Activated T-cell treated with anti-CD3 and anti-CD28 coated beads, Interleukin-2, amount 50 U/mL, for 24 hours (primary cell): ENCODE measurements around the gene USP6.
"Not testable (repeated sequence)": the region's sequence is repeated elsewhere in the genome, so short reads cannot be mapped to it uniquely, and the experiment has no call there.

Source experiments
- DNase-seq: peaks from one replicate; pipeline ENCODE4 v3.0.0-alpha.2; 2020
- H3K27ac Mint-ChIP-seq: 2 replicates; pipeline ENCODE4 v1.8.0; 2020; ENCODE audit warnings: mild to moderate bottlenecking, mixed read lengths
- H3K27me3 Mint-ChIP-seq: 2 replicates; pipeline ENCODE4 v1.8.0; 2020; ENCODE audit warnings: mixed read lengths
- H3K36me3 Mint-ChIP-seq: 2 replicates; pipeline ENCODE4 v1.8.0; 2020; ENCODE audit warnings: low read depth, mixed read lengths
- H3K4me1 Mint-ChIP-seq: 2 replicates; pipeline ENCODE4 v1.8.0; 2020; ENCODE audit warnings: low read depth, mixed read lengths
- H3K4me3 Mint-ChIP-seq: 2 replicates; pipeline ENCODE4 v1.8.0; 2020; ENCODE audit warnings: mild to moderate bottlenecking, moderate library complexity, mixed read lengths
- H3K9me3 Mint-ChIP-seq: 2 replicates; pipeline ENCODE4 v1.8.0; 2020; ENCODE audit warnings: mixed read lengths

USP6 gene

DNA sequence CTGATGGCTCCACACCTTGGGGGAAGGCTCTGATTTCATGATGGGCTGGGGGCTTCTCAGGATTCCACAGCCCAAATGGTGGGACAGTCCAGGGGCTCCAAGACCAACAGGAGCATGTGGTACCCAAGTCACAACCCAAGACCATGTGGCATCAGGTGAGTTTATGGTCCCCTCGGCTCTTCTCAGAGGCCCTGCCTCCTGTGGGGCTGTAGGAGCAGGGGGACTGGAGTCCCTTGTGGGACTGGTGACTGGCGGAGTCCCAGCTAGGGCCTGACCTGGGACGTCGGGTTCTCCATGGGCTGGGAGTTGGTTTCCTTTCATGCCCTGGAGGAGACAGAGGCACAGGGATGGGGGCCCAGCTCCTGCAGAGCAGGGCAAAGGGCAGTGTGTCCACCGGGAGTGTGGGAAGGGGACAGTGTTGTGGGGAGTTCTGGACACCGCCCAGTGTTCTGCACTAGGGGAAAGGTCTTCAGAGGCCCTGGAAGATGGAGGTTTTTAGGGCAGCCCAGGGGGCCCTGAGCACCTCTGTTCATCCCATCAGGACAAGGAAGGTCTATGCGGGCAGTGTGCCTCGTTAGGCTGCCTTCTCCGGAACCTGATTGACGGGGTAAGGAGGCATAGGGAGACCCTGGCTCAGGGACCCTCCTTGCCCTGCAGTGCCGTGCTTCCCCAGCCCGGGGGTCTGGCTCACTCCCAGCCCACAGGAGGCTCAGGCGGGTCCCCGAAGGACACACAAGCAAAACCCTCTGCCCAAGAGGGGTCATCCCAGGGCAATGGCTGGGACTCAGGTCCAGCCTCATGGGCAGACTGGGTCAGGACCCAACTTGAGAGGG lies 21.0 kb downstream of the USP6 start:
- not testable (repeated sequence) for H3K36me3 Mint-ChIP-seq, H3K4me1 Mint-ChIP-seq, H3K4me3 Mint-ChIP-seq, H3K27me3 Mint-ChIP-seq, H3K9me3 Mint-ChIP-seq, DNase-seq, H3K27ac Mint-ChIP-seq

GRCh38 chr17:5137511-5138197 lies 21.8 kb downstream of the USP6 start:
- H3K27me3 Mint-ChIP-seq, H3K36me3 Mint-ChIP-seq, DNase-seq, H3K4me1 Mint-ChIP-seq, H3K4me3 Mint-ChIP-seq, H3K27ac Mint-ChIP-seq, H3K9me3 Mint-ChIP-seq: not testable (repeated sequence)

GRCh38 chr17:5138198-5138544 lies 22.3 kb downstream of the USP6 start:
- not testable (repeated sequence) for H3K27me3 Mint-ChIP-seq

DNA sequence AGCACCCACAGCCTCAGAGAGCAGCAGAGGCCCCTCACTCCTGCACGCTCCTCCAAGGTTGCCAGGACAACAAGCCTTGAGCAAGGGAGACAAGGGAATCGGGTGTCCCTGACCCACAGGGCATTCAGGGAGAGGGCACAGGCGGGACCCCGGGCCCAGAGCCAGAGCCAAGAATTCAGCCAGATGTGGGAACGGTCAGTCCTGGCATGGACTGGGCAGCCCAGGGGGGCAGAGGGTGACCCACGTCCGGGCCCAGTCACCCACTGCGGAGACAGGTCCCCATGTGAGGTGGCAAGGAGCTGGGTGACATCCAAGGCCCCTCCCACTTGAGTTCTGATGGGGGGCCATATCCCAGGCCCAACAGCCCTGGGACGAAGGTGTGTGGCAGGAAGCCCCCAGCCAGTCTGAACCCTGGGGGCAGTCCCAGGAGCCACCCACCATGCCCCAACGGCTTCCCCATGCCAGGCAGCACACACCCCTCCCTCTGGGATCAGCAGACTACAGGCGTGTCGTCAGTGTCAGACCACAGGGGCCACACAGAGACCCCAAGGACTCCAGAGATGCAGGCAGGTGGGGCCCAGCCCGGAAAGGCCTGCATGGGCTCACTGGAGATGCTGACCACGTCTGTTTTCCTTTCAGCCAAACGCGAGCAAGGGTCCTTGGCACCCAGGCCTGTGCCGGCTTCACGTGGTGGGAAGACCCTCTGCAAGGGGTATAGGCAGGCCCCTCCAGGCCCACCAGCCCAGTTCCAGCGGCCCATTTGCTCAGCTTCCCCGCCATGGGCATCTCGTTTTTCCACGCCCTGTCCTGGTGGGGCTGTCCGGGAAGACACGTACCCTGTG lies 23.0 kb downstream of the USP6 start:
- H3K4me3 Mint-ChIP-seq, result no peak overlapping the region
- no peaks in the 10 kb centered on the region for H3K27me3 Mint-ChIP-seq
- no peaks in the 10 kb centered on the region for H3K36me3 Mint-ChIP-seq
- no peak for DNase-seq
- H3K27ac Mint-ChIP-seq, result no peak overlapping the region
- no peaks in the 10 kb centered on the region for H3K4me1 Mint-ChIP-seq
- H3K9me3 Mint-ChIP-seq, result no peaks in the 10 kb centered on the region

More at GRCh38 chr17:5138198-5138544, 22.3 kb downstream of the USP6 start:
- not testable (repeated sequence) for H3K9me3 Mint-ChIP-seq, H3K27ac Mint-ChIP-seq, H3K36me3 Mint-ChIP-seq, DNase-seq, H3K4me3 Mint-ChIP-seq, H3K4me1 Mint-ChIP-seq

DNA sequence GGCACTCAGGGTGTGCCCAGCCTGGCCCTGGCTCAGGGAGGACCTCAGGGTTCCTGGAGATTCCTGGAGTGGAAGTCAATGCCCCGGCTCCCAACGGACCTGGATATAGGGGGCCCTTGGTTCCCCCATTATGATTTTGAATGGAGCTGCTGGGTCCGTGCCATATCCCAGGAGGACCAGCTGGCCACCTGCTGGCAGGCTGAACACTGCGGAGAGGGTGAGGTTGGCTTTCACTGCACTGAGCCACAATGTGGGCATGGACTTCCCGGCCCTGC lies 23.6 kb downstream of the USP6 start:
- Mint-ChIP-seq H3K27me3 (no peaks in the 10 kb centered on the region), H3K4me1 (no peaks in the 10 kb centered on the region), H3K27ac (no peak overlapping the region), H3K36me3 (no peaks in the 10 kb centered on the region), H3K9me3 (no peaks in the 10 kb centered on the region), H3K4me3 (no peak overlapping the region)
- no peak for DNase-seq

DNA sequence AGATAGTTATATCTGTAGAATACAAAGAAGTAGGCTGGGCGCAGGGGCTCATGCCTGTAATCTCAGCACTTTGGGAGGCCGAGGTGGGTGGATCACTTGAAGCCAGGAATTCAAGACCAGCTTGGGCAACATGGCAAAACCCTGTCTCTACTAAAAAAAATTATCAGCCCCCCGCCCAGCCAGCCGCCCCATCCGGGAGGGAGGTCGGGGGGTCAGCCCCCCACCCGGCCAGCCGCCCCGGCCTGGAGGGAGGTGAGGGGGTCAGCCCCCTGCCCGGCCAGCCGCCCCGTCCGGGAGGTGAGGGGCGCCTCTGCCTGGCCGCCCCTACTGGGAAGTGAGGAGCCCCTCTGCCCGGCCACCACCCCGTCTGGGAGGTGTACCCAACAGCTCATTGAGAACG lies 27.0 kb downstream of the USP6 start:
- not testable (repeated sequence) for H3K27ac Mint-ChIP-seq, H3K9me3 Mint-ChIP-seq, H3K4me3 Mint-ChIP-seq, H3K4me1 Mint-ChIP-seq, DNase-seq, H3K36me3 Mint-ChIP-seq
- peaks cover 11% of the 10 kb centered on the region for H3K27me3 Mint-ChIP-seq

- not testable (repeated sequence) for H3K9me3 Mint-ChIP-seq, H3K27ac Mint-ChIP-seq, H3K4me1 Mint-ChIP-seq, DNase-seq, H3K4me3 Mint-ChIP-seq, H3K36me3 Mint-ChIP-seq
- H3K27me3 Mint-ChIP-seq, result peaks cover 23% of the 10 kb centered on the region
Observed at GRCh38 chr17:5146122-5146521, 30.3 kb downstream of the USP6 start.

- H3K4me1 Mint-ChIP-seq, DNase-seq, H3K9me3 Mint-ChIP-seq, H3K4me3 Mint-ChIP-seq, H3K36me3 Mint-ChIP-seq, H3K27ac Mint-ChIP-seq: not testable (repeated sequence)
- H3K27me3 Mint-ChIP-seq, result peaks cover 27% of the 10 kb centered on the region
Observed at GRCh38 chr17:5160702-5161101, 44.9 kb downstream of the USP6 start.

DNA sequence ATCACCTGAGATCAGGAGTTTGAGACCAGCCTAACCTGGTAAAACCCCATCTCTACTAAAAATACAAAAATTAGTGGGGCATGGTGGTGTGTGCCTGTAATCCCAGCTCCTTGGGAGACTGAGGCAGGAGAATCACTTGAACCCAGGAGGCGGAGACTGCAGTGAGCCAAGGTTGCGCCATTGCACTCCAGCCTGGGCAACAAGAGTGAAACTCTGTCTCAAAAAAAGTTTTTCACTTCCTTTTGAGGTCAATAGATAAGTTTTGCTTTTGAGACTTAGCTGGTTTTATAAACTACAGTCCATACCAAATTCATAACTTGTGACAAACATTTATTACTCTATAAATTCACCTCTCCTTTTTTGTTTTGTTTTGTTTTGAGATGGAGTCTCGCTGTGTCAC lies 46.0 kb downstream of the USP6 start:
- H3K27me3 Mint-ChIP-seq, result peaks cover 27% of the 10 kb centered on the region
- H3K27ac Mint-ChIP-seq, DNase-seq, H3K4me3 Mint-ChIP-seq, H3K9me3 Mint-ChIP-seq, H3K36me3 Mint-ChIP-seq, H3K4me1 Mint-ChIP-seq: not testable (repeated sequence)

DNA sequence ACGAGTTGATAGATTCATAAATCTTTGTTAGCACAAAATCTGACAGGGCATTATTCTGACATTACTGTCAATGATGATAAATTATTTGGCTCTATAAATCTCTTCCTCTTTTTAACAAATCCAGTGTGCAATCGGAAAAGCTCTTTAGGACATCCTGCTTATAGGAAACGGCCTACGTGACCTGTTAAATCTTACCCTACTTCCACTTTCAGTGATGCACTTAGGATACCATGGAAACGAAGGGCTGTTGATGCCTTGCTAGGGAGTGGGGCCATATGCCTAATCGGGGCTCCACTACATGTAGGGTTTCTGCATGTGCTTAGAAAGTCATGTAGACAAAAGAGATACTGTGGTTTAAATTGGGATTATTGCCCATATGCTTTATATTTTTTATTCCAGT lies 48.6 kb downstream of the USP6 start:
- no peaks in the 10 kb centered on the region for H3K4me1 Mint-ChIP-seq
- H3K36me3 Mint-ChIP-seq, result no peaks in the 10 kb centered on the region
- H3K27ac Mint-ChIP-seq, result no peak overlapping the region
- peaks cover 9% of the 10 kb centered on the region for H3K27me3 Mint-ChIP-seq
- H3K9me3 Mint-ChIP-seq, result no peaks in the 10 kb centered on the region
- no peak overlapping the region for H3K4me3 Mint-ChIP-seq
- DNase-seq, result no peak

- not testable (repeated sequence) for H3K36me3 Mint-ChIP-seq, H3K9me3 Mint-ChIP-seq, DNase-seq, H3K27me3 Mint-ChIP-seq, H3K4me3 Mint-ChIP-seq, H3K4me1 Mint-ChIP-seq, H3K27ac Mint-ChIP-seq
Observed at GRCh38 chr17:5165791-5166564, 50.1 kb downstream of the USP6 start.

- Mint-ChIP-seq H3K9me3 (peaks cover 41% of the 10 kb centered on the region), H3K36me3 (peaks cover 52% of the 10 kb centered on the region)
- not testable (repeated sequence) for H3K4me1 Mint-ChIP-seq, H3K27me3 Mint-ChIP-seq, H3K4me3 Mint-ChIP-seq, DNase-seq, H3K27ac Mint-ChIP-seq
Observed at GRCh38 chr17:5175027-5175426, 59.2 kb downstream of the USP6 start.

DNA sequence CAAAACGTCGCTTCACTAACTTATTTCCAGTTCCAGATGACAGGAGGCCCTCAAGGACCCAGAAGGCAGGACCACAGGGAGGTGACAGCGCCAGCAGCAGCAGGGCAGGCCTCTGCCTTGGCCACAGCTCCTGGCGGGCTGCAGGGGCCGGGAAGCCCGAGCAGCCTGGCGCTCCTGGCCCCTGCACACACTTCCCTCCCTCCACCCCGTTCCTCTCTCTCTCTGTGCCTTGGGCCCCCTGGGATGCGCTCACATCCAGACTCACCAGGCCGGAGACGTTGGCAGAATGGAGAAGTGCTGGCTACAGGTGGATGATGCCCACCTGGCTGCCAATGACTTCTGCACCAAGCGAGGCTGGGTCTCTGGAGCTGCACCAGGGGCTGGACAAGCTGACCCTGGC lies 63.2 kb downstream of the USP6 start:
- Mint-ChIP-seq H3K4me1 (no peaks in the 10 kb centered on the region), H3K4me3 (no peak overlapping the region), H3K27ac (no peak overlapping the region), H3K27me3 (no peaks in the 10 kb centered on the region), H3K36me3 (peaks cover 90% of the 10 kb centered on the region), H3K9me3 (peaks cover 56% of the 10 kb centered on the region)
- no peak for DNase-seq

DNA sequence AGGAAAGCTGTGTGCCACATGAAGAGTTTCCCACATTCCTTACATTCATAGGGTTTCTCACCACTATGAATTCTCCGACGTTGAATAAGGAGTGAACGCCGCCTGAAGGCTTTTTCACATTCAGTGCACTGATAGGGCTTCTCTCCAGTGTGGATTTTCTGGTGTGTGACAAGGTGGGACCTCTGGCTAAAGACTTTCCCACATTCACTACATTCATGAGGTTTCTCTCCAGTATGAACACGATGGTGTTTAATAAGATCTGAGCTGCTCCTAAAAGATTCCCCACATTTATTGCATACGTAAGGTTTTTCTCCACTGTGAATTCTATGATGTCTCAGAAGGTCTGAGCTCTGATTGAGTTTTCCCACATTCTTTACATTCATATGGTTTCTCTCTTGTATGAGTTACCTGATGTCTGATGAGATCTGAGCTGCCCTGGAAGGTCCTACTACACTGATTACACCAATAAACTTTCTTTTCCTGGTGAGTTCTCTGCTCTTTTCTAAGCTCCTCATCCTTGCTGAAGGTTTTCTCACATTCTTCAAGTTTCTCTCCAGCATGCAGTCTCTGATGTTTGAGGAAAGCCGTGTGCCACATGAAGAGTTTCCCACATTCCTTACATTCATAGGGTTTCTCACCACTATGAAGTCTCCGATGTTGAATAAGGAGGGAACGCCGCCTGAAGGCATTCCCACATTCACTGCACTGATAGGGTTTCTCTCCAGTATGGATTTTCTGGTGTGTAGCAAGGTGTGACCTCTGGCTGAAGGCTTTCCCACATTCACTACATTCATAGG lies 65.9 kb downstream of the USP6 start:
- no peak overlapping the region for H3K27ac Mint-ChIP-seq
- peaks cover 91% of the 10 kb centered on the region for H3K36me3 Mint-ChIP-seq
- H3K4me3 Mint-ChIP-seq, result no peak overlapping the region

More for the DNA sequence above, 65.9 kb downstream of the USP6 start:
- peaks cover 63% of the 10 kb centered on the region for H3K9me3 Mint-ChIP-seq
- no peak for DNase-seq
- no peaks in the 10 kb centered on the region for H3K4me1 Mint-ChIP-seq
- no peaks in the 10 kb centered on the region for H3K27me3 Mint-ChIP-seq
